ENCODE data around the gene ATG16L2. TPM values are rescaled to one million over a fixed set of nuclear protein-coding genes. Genes with fewer than 3 reads are reported as not detected.
A peak's percentile ranks its signal among the peaks of the same experiment; 100 is the strongest.
"Not testable (repeated sequence)": the region's sequence is repeated elsewhere in the genome, so short reads cannot be mapped to it uniquely, and the experiment has no call there.

ATG16L2 gene
- total RNA-seq, 1 donor from 2014 or later = 14.4 TPM

DNA sequence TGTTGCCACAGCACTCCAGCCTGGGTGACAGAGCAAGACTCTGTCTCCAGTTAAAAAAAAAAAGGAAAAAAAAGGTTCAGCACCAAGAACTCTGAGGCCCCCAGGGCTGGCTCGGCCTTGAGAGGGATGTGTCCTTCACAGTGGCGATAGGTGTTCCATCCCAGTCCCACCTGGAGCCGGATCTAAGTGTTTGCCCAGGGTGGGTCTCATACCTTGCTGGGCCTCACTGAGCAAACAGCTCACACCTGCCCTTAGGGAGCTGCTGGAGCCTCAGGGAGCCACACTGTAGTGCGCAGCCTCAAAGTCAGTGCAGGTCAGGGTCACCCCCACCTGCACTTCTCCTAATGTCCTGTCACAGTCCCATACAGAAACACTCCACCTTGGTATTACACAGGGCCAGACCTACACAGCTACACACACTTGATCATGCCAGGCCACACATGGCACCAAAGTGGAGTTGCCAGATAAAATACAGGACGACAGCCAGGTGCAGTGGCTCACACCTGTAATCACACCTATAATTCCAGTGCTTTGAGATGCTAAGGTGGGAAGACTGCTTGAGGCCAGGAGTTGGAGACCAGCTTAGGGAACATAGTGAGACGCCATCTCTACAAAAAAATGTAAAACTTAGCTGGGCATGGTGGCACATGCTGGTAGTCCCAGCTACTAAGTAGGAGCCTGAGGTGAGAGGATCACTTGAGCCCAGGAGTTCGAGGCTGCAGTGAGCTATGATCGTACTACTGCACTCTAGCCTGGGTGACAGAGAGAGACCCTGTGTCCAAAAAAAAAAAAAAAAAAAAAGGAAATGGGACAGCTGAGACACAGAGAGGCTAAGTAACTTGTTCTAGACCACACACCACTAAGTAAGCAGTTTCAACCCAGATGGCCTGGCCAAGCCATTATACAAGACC lies 27.7 kb upstream of the ATG16L2 start:
- no peaks in the 10 kb centered on the region for H3K27me3 ChIP-seq (ENCODE audit: low read depth)
- no peak for DNase-seq
- TF ChIP-seq CTCF (IDR thresholded peaks at IDR 0.05; ENCODE audit: borderline replicate concordance) = no peak
- intact Hi-C loops (cut with micrococcal nuclease) = no loop called here
- no peaks in the 10 kb centered on the region for H3K36me3 ChIP-seq
- no peak overlapping the region for H3K4me3 ChIP-seq
- H3K27ac ChIP-seq (replicated peaks) = no peak overlapping the region
- peaks cover 34% of the 10 kb centered on the region for H3K4me1 ChIP-seq
- H3K9me3 ChIP-seq (replicated peaks) = no peaks in the 10 kb centered on the region

DNA sequence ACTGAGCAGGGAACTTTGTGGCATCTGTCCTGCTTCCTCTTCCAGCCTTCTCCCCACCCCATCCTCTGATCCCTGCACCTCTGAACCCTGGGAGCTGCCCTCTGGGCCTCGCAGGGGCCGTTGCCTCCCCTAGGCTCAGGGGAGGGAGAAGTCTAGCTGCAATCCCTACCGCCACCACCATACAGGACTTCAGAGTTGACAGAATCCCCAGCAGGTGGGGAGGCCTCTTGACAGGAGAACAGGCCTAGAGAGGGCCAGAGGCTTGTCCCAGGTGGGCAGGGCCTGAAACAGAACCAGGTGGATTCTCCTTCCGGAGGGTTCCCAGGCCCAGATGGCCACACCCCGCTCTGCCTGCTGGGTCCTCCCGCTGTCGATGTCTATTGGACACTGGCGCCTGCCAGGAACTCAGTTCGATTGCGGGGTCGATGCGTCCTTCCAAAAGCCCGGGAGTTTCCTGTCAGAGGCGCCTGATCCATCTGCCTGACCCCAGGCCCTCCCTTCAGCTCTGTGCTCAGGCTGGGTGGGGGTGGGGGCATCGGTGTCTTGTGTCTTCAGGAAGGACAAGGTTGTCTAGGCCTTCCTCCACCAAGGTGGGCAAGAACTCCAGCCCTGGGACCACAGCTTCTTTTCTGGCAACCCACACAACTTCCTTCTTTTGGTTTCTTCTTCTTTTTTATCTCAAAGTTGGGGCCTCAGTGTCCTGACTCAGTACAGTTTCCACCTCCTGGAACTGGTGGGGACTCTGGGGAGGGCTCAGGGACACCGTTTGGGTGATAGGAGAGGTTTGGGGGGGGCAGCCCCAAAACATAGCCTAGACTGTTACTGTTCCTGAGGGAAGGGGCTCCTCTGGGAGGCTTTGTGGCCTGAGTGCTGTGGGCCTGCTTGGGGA lies 26.8 kb upstream of the ATG16L2 start:
- H3K9me3 ChIP-seq (replicated peaks) = no peaks in the 10 kb centered on the region
- no peaks in the 10 kb centered on the region for H3K27me3 ChIP-seq (ENCODE audit: low read depth)
- no peak for TF ChIP-seq CTCF (IDR thresholded peaks at IDR 0.05; ENCODE audit: borderline replicate concordance)
- H3K27ac ChIP-seq (replicated peaks) = no peak overlapping the region
- H3K36me3 ChIP-seq = no peaks in the 10 kb centered on the region
- no peak for DNase-seq
- H3K4me1 ChIP-seq = peaks cover 30% of the 10 kb centered on the region
- no peak overlapping the region for H3K4me3 ChIP-seq
- intact Hi-C loops (cut with micrococcal nuclease) = no loop called here

DNA sequence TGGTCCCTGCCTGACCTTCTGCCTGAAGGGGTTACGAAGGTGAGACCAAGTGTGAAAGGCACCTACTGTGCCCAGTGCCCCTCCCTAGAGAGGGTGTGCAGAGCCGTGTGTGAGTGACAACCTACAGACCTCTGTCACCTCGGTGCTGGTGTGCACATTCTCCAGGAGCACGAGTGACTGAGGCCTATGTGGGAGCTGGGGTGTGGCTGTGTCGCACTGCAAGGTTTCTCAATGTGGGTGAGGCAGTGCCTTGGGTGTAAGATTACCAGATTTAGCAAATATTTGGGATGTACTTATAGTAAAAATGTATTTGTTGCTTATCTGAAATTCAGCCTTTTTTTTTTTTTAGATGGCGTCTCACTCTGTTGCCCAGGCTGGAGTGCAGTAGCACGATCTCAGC lies 26.0 kb upstream of the ATG16L2 start:
- Histone ChIP-seq H3K27ac (replicated peaks) (no peak overlapping the region), H3K36me3 (no peaks in the 10 kb centered on the region), H3K9me3 (replicated peaks) (no peaks in the 10 kb centered on the region), H3K4me3 (no peak overlapping the region), H3K4me1 (peaks cover 38% of the 10 kb centered on the region), H3K27me3 (ENCODE audit: low read depth) (no peaks in the 10 kb centered on the region)
- intact Hi-C loops (cut with micrococcal nuclease) = no loop called here
- TF ChIP-seq CTCF (IDR thresholded peaks at IDR 0.05; ENCODE audit: borderline replicate concordance) = no peak
- DNase-seq = no peak

- Histone ChIP-seq H3K4me3 (no peak overlapping the region), H3K9me3 (replicated peaks) (no peaks in the 10 kb centered on the region), H3K27ac (replicated peaks) (peak overlapping the region; percentile 79), H3K36me3 (no peaks in the 10 kb centered on the region), H3K4me1 (peaks cover 46% of the 10 kb centered on the region), H3K27me3 (ENCODE audit: low read depth) (no peaks in the 10 kb centered on the region)
- intact Hi-C loops (cut with micrococcal nuclease) = loop anchor here (5.0 kb wide), 1 partner anchor 62 kb away; no protein-coding TSS in a partner anchor
- DNase-seq = peak; percentile 68
- TF ChIP-seq CTCF (IDR thresholded peaks at IDR 0.05; ENCODE audit: borderline replicate concordance) = no peak
Observed at GRCh38 chr11:72789493-72790131, 24.6 kb upstream of the ATG16L2 start.

DNA sequence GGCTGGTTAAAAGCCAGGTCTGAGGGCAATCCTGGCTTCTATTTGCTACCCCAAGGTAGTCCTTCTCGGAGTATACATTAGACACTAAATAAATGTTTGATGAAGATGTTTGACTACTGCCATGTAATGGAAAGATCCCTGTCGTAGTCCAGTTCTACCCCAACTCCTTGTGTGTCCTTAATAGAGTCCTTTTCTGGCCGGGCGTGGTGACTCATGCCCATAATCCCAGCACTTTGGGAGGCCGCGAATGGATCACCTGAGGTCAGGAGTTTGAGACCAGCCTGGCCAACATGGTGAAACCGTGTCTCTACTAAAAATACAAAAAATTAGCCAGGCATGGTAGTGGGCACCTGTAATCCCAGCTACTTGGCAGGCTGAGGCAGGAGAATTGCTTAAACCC lies 23.0 kb upstream of the ATG16L2 start:
- intact Hi-C loops (cut with micrococcal nuclease) = loop anchor here (5.0 kb wide), 1 partner anchor 64 kb away; no protein-coding TSS in a partner anchor
- H3K4me1 ChIP-seq = peaks cover 49% of the 10 kb centered on the region
- DNase-seq = not testable (repeated sequence)

More for the DNA sequence above, 23.0 kb upstream of the ATG16L2 start:
- H3K27ac ChIP-seq (replicated peaks); H3K9me3 ChIP-seq (replicated peaks); H3K4me3 ChIP-seq; H3K27me3 ChIP-seq (ENCODE audit: low read depth); H3K36me3 ChIP-seq: not testable (repeated sequence)

All from left ventricle myocardium inferior (tissue), 1 donor.